Vagina (tissue), 2 donors: ENCODE measurements around the gene UBXN1.
A peak's percentile ranks its signal among the peaks of the same experiment; 100 is the strongest.

Source experiments
- CTCF ChIP-seq, 3 experiments: fragments of 450-650 bp in 2 of 3; fragments of 200-600 bp in 1 of 3; sonication (generic) in 1 of 3; IDR thresholded peaks; one replicate each; pipeline ENCODE4 v1.5.1; 2017 to 2019; ENCODE audit warnings: antibody characterized with exemption in 3 of 3, mild to moderate bottlenecking in 2 of 3, moderate library complexity in 2 of 3
- POLR2A ChIP-seq, 2 donors: fragments of 450-650 bp; IDR thresholded peaks; one replicate each; pipeline ENCODE4 v1.6.1; 2017; ENCODE audit warnings: antibody characterized with exemption in 2 of 2, mild to moderate bottlenecking in 2 of 2, moderate library complexity in 2 of 2
- POLR2AphosphoS5 ChIP-seq, 2 donors: sonication (generic); formaldehyde crosslinking; IDR thresholded peaks; one replicate each; pipeline ENCODE4 v1.9.0; 2017; ENCODE audit warnings: antibody characterized with exemption in 2 of 2, mild to moderate bottlenecking in 2 of 2, low read depth in 1 of 2; ENCODE audit not compliant: insufficient read depth in 1 of 2

GRCh38 chr11:62680825-62681240, 2.0 kb upstream of the UBXN1 start:
- TF ChIP-seq CTCF (IDR thresholded peaks at IDR 0.05): peak in 2 of 3 experiments; percentile 21 to 38
- TF ChIP-seq POLR2AphosphoS5 (IDR thresholded peaks at IDR 0.05; ENCODE audit: insufficient read depth in 1 of 2, low read depth in 1 of 2): peak in 1 of 2 donors; percentile 30
- TF ChIP-seq POLR2A (IDR thresholded peaks at IDR 0.05): no peak
